NB4 (cell line): ENCODE measurements around the gene FCMR.

Source experiments
- MYC ChIP-seq: IDR thresholded peaks from 2 replicates; pipeline ENCODE4 v1.6.1; 2011; ENCODE audit warnings: low read depth, low read length
- POLR2A ChIP-seq: IDR thresholded peaks from 2 replicates; pipeline ENCODE4 v1.6.1; 2011; ENCODE audit warnings: mild to moderate bottlenecking; ENCODE audit not compliant: insufficient read length; ENCODE audit errors: extremely low read depth
- TF ChIP-seq, protein P1 (sequence below): IDR thresholded peaks from one replicate; pipeline ENCODE4 v1.5.1; 2012; ENCODE audit warnings: low read depth, low read length

DNA sequence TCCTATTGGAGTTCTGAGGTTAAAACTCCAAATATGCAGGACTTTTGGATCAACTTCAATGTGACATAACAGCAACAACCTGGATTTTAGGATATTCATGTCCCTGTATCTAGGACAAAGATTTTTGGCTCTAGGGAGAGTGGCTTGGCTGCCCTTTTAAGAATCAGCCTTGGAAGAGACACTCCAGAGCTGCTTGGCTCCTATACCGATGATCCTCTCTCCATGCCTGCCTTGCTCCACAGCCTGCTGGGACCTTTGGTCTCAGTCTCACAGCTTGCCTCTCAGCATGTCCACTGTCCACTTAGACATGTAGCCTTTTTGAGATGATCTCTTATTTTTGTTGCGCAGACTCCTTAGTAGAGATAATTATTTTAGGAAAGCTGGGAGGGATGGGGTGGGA is 4.5 kb upstream of the FCMR start:
- TF ChIP-seq, protein P1, sequence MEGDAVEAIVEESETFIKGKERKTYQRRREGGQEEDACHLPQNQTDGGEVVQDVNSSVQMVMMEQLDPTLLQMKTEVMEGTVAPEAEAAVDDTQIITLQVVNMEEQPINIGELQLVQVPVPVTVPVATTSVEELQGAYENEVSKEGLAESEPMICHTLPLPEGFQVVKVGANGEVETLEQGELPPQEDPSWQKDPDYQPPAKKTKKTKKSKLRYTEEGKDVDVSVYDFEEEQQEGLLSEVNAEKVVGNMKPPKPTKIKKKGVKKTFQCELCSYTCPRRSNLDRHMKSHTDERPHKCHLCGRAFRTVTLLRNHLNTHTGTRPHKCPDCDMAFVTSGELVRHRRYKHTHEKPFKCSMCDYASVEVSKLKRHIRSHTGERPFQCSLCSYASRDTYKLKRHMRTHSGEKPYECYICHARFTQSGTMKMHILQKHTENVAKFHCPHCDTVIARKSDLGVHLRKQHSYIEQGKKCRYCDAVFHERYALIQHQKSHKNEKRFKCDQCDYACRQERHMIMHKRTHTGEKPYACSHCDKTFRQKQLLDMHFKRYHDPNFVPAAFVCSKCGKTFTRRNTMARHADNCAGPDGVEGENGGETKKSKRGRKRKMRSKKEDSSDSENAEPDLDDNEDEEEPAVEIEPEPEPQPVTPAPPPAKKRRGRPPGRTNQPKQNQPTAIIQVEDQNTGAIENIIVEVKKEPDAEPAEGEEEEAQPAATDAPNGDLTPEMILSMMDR: no peak
- no peak for TF ChIP-seq POLR2A
- no peak for TF ChIP-seq MYC
